SK-N-SH treated with all-trans-retinoic acid at 6 μM for 48 hours (cell line): Measurements from ENCODE around the gene A1CF.

Experiments used
- ATAC-seq: fragments of 200-7000 bp; cut with Tn5 transposase; 3 replicates; pipeline ENCODE4 v1.9.1; 2020; ENCODE audit warnings: mild to moderate bottlenecking, moderate library complexity
- ARNTL ChIP-seq: fragments of 450-650 bp; formaldehyde crosslinking; IDR thresholded peaks from 2 replicates; pipeline ENCODE4 v1.5.0; 2020; ENCODE audit warnings: low read depth, mild to moderate bottlenecking, moderate library complexity, borderline replicate concordance
- BACH2 ChIP-seq: fragments of 250-450 bp; sonication (Bioruptor Pico); IDR thresholded peaks from 2 replicates; pipeline ENCODE4 v1.9.0; 2021; ENCODE audit warnings: mild to moderate bottlenecking, borderline replicate concordance
- CSRNP3 ChIP-seq: fragments of 250-450 bp; sonication (Bioruptor Pico); IDR thresholded peaks from 2 replicates; pipeline ENCODE4 v1.5.1; 2021; ENCODE audit warnings: mild to moderate bottlenecking, moderate library complexity
- ESRRG ChIP-seq: fragments of 250-450 bp; sonication (Bioruptor Pico); IDR thresholded peaks from 2 replicates; pipeline ENCODE4 v1.6.1; 2021; ENCODE audit warnings: mild to moderate bottlenecking
- GLIS3 ChIP-seq: fragments of 250-450 bp; sonication (Bioruptor Pico); IDR thresholded peaks from 2 replicates; pipeline ENCODE4 v1.5.0; 2020; ENCODE audit warnings: mild to moderate bottlenecking, moderate library complexity
- ISL1 ChIP-seq: fragments of 250-450 bp; sonication (Bioruptor Pico); IDR thresholded peaks from 2 replicates; pipeline ENCODE4 v2.1.2; 2022; ENCODE audit warnings: mild to moderate bottlenecking, moderate library complexity
- OSR1 ChIP-seq: fragments of 250-450 bp; sonication (Bioruptor Pico); IDR thresholded peaks from 2 replicates; pipeline ENCODE4 v1.8.0; 2022; ENCODE audit warnings: moderate library complexity, mild to moderate bottlenecking, inconsistent platforms
- PPARA ChIP-seq: fragments of 250-450 bp; sonication (Bioruptor Pico); IDR thresholded peaks from 2 replicates; pipeline ENCODE4 v1.5.0; 2020; ENCODE audit warnings: mild to moderate bottlenecking, borderline replicate concordance
- RARB ChIP-seq: fragments of 250-450 bp; sonication (Bioruptor Pico); IDR thresholded peaks from 2 replicates; pipeline ENCODE4 v1.8.0; 2021; ENCODE audit warnings: mild to moderate bottlenecking, moderate library complexity
- SNAI2 ChIP-seq: fragments of 250-450 bp; sonication (Bioruptor Pico); IDR thresholded peaks from 2 replicates; pipeline ENCODE4 v1.5.0; 2020; ENCODE audit warnings: mild to moderate bottlenecking, moderate library complexity
- TCF4 ChIP-seq: fragments of 250-450 bp; sonication (Bioruptor Pico); IDR thresholded peaks from 2 replicates; pipeline ENCODE4 v1.8.0; 2021; ENCODE audit warnings: mild to moderate bottlenecking, moderate library complexity, borderline replicate concordance
- TOX ChIP-seq: fragments of 250-450 bp; sonication (Bioruptor Pico); IDR thresholded peaks from 2 replicates; pipeline ENCODE4 v1.8.0; 2021; ENCODE audit warnings: mild to moderate bottlenecking, moderate library complexity, borderline replicate concordance
- ZC3H10 ChIP-seq: fragments of 250-450 bp; sonication (Bioruptor Pico); IDR thresholded peaks from 2 replicates; pipeline ENCODE4 v1.5.1; 2021; ENCODE audit warnings: mild to moderate bottlenecking, moderate library complexity
- ZFP3 ChIP-seq: fragments of 250-450 bp; sonication (Bioruptor Pico); IDR thresholded peaks from 2 replicates; pipeline ENCODE4 v1.5.0; 2020; ENCODE audit warnings: mild to moderate bottlenecking, moderate library complexity
- ZNF565 ChIP-seq: fragments of 450-650 bp; formaldehyde crosslinking; conservative IDR thresholded peaks from 2 replicates; pipeline ENCODE4 v1.5.0; 2020; ENCODE audit warnings: low read depth, mild to moderate bottlenecking, moderate library complexity
- ZNF70 ChIP-seq: fragments of 450-650 bp; formaldehyde crosslinking; IDR thresholded peaks from 2 replicates; pipeline ENCODE4 v1.5.0; 2020; ENCODE audit warnings: mild to moderate bottlenecking, moderate library complexity
- ZNF8 ChIP-seq: fragments of 450-650 bp; formaldehyde crosslinking; IDR thresholded peaks from 2 replicates; pipeline ENCODE4 v1.5.0; 2020; ENCODE audit warnings: mild to moderate bottlenecking, moderate library complexity
- TF ChIP-seq, protein P1 (sequence below): fragments of 250-450 bp; sonication (Bioruptor Pico); IDR thresholded peaks from 2 replicates; pipeline ENCODE4 v1.8.0; 2021; ENCODE audit warnings: low read depth, mild to moderate bottlenecking, moderate library complexity, borderline replicate concordance
- TF ChIP-seq, protein P2 (sequence below): fragments of 250-450 bp; sonication (Bioruptor Pico); IDR thresholded peaks from 2 replicates; pipeline ENCODE4 v1.5.0; 2020; ENCODE audit warnings: mild to moderate bottlenecking, moderate library complexity
- TF ChIP-seq, protein P3 (sequence below): fragments of 250-450 bp; sonication (Bioruptor Pico); IDR thresholded peaks from 2 replicates; pipeline ENCODE4 v1.5.1; 2020; ENCODE audit warnings: low read depth, mild to moderate bottlenecking, moderate library complexity

The A1CF gene

DNA sequence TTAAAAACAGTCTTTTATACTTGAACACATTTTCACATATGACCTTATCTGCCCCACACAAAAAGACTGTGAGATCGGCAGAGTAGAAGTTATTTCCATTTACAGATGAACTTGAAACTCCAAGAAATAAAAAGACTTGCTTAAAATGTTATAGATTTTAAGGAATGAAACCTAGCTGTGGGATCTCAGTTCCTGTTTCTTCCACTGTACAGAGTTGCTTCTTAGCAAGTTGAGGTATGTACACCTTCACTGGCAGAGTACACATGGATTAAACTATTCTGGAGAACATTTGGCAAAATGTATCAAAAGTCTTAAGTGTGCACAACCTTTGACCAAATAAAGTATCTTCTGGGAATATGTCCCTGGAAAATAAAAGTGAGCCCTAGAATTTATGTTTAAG, 48.3 kb downstream of the A1CF start:
- no peak for ATAC-seq
- TF ChIP-seq ARNTL (CRISPR knock-in tag) (no peak), TCF4 (CRISPR knock-in tag) (no peak), OSR1 (CRISPR knock-in tag) (no peak), SNAI2 (CRISPR knock-in tag) (no peak), BACH2 (CRISPR knock-in tag) (no peak), TOX (CRISPR knock-in tag) (no peak)
- TF ChIP-seq, protein P1, sequence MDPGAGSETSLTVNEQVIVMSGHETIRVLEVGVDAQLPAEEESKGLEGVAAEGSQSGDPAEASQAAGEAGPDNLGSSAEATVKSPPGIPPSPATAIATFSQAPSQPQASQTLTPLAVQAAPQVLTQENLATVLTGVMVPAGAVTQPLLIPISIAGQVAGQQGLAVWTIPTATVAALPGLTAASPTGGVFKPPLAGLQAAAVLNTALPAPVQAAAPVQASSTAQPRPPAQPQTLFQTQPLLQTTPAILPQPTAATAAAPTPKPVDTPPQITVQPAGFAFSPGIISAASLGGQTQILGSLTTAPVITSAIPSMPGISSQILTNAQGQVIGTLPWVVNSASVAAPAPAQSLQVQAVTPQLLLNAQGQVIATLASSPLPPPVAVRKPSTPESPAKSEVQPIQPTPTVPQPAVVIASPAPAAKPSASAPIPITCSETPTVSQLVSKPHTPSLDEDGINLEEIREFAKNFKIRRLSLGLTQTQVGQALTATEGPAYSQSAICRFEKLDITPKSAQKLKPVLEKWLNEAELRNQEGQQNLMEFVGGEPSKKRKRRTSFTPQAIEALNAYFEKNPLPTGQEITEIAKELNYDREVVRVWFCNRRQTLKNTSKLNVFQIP (CRISPR knock-in tag): no peak
- TF ChIP-seq, all 23 proteins: peak for 0

DNA sequence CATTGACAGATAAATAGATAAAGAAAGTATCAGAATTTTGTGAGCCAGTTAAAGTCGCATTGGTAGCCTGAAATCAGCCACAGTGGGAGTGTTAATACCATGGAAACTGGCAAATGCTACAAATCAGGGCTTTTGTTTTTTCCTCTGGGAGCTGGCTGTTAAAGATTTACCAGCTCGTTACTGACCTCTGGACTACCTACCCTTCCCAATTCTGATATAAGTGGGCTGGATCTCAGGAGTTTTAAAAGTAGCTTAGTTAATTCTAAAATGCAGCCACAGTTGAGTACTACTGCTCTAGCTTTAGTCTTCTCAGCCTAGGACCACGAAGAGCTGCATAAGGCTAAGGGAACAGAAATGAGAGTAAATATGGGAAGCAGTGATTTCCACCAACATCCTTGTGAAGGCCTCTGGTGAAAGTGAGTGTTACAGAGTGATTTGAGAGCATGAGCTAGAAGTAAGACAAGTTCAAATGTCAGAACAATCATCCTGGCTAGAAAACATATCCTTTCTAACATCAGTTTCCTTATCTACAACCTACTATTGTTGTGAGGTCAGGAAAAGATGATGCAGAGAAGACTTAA, 53.2 kb downstream of the A1CF start:
- TF ChIP-seq TOX (CRISPR knock-in tag) (no peak), TCF4 (CRISPR knock-in tag) (no peak), ESRRG (CRISPR knock-in tag) (no peak), BACH2 (CRISPR knock-in tag) (no peak), GLIS3 (CRISPR knock-in tag) (no peak), SNAI2 (CRISPR knock-in tag) (no peak), OSR1 (CRISPR knock-in tag) (no peak)

DNA sequence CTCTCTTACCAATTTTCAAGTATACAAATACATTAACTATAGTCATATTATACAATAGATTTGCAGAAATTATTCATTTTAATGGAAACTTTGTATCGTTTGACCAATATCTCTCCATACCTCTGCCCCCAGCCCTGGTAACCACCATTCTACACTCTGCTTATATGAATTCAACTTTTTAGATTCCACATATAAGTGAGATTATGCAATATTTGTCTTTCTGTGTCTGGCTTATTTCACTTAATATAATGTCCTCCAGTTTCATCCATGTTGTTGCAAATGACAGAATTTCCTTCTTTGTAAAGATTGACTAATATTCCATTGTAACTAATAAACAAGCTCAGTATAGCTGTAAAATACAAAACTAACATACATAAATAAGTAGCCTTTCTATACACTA, 55.4 kb downstream of the A1CF start:
- no peak for ATAC-seq
- TF ChIP-seq TCF4 (CRISPR knock-in tag): no peak
- no peak for TF ChIP-seq TOX (CRISPR knock-in tag)
- TF ChIP-seq OSR1 (CRISPR knock-in tag): no peak
- no peak for TF ChIP-seq ZNF565 (CRISPR knock-in tag)
- TF ChIP-seq ZFP3: no peak
- TF ChIP-seq, protein P2, sequence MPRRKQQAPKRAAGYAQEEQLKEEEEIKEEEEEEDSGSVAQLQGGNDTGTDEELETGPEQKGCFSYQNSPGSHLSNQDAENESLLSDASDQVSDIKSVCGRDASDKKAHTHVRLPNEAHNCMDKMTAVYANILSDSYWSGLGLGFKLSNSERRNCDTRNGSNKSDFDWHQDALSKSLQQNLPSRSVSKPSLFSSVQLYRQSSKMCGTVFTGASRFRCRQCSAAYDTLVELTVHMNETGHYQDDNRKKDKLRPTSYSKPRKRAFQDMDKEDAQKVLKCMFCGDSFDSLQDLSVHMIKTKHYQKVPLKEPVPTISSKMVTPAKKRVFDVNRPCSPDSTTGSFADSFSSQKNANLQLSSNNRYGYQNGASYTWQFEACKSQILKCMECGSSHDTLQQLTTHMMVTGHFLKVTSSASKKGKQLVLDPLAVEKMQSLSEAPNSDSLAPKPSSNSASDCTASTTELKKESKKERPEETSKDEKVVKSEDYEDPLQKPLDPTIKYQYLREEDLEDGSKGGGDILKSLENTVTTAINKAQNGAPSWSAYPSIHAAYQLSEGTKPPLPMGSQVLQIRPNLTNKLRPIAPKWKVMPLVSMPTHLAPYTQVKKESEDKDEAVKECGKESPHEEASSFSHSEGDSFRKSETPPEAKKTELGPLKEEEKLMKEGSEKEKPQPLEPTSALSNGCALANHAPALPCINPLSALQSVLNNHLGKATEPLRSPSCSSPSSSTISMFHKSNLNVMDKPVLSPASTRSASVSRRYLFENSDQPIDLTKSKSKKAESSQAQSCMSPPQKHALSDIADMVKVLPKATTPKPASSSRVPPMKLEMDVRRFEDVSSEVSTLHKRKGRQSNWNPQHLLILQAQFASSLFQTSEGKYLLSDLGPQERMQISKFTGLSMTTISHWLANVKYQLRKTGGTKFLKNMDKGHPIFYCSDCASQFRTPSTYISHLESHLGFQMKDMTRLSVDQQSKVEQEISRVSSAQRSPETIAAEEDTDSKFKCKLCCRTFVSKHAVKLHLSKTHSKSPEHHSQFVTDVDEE (CRISPR knock-in tag): no peak
- no peak for TF ChIP-seq ZNF8
- TF ChIP-seq, protein P3, sequence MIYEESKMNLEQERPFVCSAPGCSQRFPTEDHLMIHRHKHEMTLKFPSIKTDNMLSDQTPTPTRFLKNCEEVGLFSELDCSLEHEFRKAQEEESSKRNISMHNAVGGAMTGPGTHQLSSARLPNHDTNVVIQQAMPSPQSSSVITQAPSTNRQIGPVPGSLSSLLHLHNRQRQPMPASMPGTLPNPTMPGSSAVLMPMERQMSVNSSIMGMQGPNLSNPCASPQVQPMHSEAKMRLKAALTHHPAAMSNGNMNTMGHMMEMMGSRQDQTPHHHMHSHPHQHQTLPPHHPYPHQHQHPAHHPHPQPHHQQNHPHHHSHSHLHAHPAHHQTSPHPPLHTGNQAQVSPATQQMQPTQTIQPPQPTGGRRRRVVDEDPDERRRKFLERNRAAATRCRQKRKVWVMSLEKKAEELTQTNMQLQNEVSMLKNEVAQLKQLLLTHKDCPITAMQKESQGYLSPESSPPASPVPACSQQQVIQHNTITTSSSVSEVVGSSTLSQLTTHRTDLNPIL: no peak
- no peak for TF ChIP-seq ZNF70
- TF ChIP-seq ISL1 (CRISPR knock-in tag): no peak

More for the DNA sequence above, 53.2 kb downstream of the A1CF start:
- ATAC-seq: no peak

DNA sequence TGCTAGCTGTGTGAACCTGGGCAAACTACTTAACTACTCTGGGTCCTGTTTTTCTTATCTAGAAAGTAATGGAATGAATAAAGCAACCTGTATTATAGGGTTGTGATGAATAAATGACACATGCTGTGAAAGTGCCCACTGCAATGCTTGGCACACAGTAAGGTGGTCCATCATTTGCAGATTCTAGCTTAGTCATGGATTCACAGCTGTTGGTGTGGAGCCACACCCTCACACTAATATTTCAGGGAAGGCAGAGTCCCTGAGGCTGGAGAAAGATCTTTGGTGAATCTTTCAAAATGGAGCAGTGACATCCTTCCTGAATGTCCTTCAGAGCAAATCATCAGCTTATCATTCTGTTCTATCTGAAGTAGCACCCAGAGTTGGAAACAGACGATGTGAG, 60.6 kb downstream of the A1CF start:
- ATAC-seq: no peak
- TF ChIP-seq ZNF565 (CRISPR knock-in tag): no peak
- TF ChIP-seq BACH2 (CRISPR knock-in tag): no peak
- TF ChIP-seq ZNF8: no peak
- no peak for TF ChIP-seq PPARA (CRISPR knock-in tag)
- TF ChIP-seq OSR1 (CRISPR knock-in tag): no peak

DNA sequence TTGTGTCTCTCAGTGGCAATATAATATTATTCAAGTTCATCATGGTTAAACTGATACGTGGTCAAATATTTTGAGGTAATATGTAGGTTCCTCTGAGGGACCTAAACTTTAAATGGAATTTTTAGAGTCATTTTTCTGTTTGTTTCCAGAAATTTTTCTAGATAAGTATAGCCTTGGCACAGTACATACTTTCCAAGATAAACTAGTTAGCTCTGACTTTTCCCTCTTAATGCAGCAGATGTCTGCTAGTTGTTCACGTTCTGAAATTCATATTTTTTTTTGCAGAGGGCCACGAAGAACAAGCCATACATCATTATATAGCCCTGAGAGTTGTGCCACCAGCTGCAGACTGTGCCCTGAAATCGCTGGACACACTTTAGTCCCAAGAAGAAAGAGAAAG, 61.6 kb downstream of the A1CF start:
- TF ChIP-seq ISL1 (CRISPR knock-in tag): no peak
- no peak for TF ChIP-seq ZNF8
- no peak for TF ChIP-seq RARB (CRISPR knock-in tag)
- no peak for ATAC-seq

GRCh38 chr10:50809596-50809995, 75.8 kb downstream of the A1CF start:
- TF ChIP-seq CSRNP3 (CRISPR knock-in tag) (no peak), PPARA (CRISPR knock-in tag) (no peak), ZNF565 (CRISPR knock-in tag) (no peak), BACH2 (CRISPR knock-in tag) (no peak), ZC3H10 (CRISPR knock-in tag) (no peak), SNAI2 (CRISPR knock-in tag) (no peak), TCF4 (CRISPR knock-in tag) (no peak), RARB (CRISPR knock-in tag) (no peak)
- TF ChIP-seq, protein P1 (CRISPR knock-in tag): no peak
- ATAC-seq: no peak
